Tibial nerve (tissue), 4 donors: ENCODE measurements around the gene C1QTNF7.

Experiments used
- CTCF ChIP-seq, 5 experiments: fragments of 200-600 bp in 3 of 5; fragments of 450-650 bp in 2 of 5; sonication (generic) in 3 of 5; IDR thresholded peaks; one replicate each; pipeline ENCODE4 v1.5.1; 2016 to 2019; ENCODE audit warnings: antibody characterized with exemption in 5 of 5, mild to moderate bottlenecking in 3 of 5, moderate library complexity in 2 of 5
- EP300 ChIP-seq, 2 donors: sonication (generic); formaldehyde crosslinking; IDR thresholded peaks; one replicate each; pipeline ENCODE4 v1.6.1; 2017; ENCODE audit warnings: antibody characterized with exemption in 2 of 2, mild to moderate bottlenecking in 1 of 2
- POLR2A ChIP-seq, 2 donors: fragments of 450-650 bp; IDR thresholded peaks; one replicate each; pipeline ENCODE4 v1.6.1; 2017; ENCODE audit warnings: antibody characterized with exemption in 2 of 2, mild to moderate bottlenecking in 2 of 2, moderate library complexity in 2 of 2

- TF ChIP-seq CTCF (IDR thresholded peaks at IDR 0.05), result peak; percentile 43 to 60 (median 53)
- TF ChIP-seq POLR2A (IDR thresholded peaks at IDR 0.05), result no peak
- TF ChIP-seq EP300 (IDR thresholded peaks at IDR 0.05), result no peak
These were observed 31.6 kb upstream of the C1QTNF7 start for GRCh38 chr4:15396157-15396800.
